CD14-positive monocyte (primary cell): Measurements from ENCODE around the gene GSX2. TPM values are rescaled to one million over a fixed set of nuclear protein-coding genes. Genes with fewer than 3 reads are reported as not detected.

ENCODE experiments used
- DNase-seq, 3 donors: peaks; one replicate each; pipeline ENCODE4 v3.0.0-alpha.2; 2011 to 2022
- H2AFZ ChIP-seq: 2 replicates; pipeline ENCODE4 v1.6.0; 2012; ENCODE audit warnings: mild to moderate bottlenecking, low read depth, low read length, inconsistent platforms; ENCODE audit not compliant: insufficient read depth, poor library complexity, severe bottlenecking
- H3K27ac ChIP-seq, 2 donors: 1 replicate in 1 of 2; 2 replicates in 1 of 2; pipeline ENCODE4 v1.5.1; 2012 to 2013; ENCODE audit warnings: low read length in 2 of 2, control low read depth in 1 of 2, inconsistent platforms in 1 of 2, low read depth in 1 of 2, mild to moderate bottlenecking in 1 of 2
- H3K27me3 ChIP-seq, 2 donors: one replicate each; pipeline versions ENCODE4 v1.6.0 to v1.6.1; 2011 to 2013; ENCODE audit warnings: low read length in 2 of 2; ENCODE audit not compliant: control insufficient read depth in 2 of 2, insufficient read depth in 2 of 2
- H3K36me3 ChIP-seq, 2 donors: replicated peaks in 1 of 2; 1 replicate in 1 of 2; 2 replicates in 1 of 2; pipeline versions ENCODE4 v1.5.1 to v1.6.1; 2012 to 2013; ENCODE audit warnings: low read length in 2 of 2, control low read depth in 1 of 2, inconsistent platforms in 1 of 2, mild to moderate bottlenecking in 1 of 2; ENCODE audit not compliant: insufficient read depth in 2 of 2, control insufficient read depth in 1 of 2
- H3K4me1 ChIP-seq, 2 donors: 1 replicate in 1 of 2; 2 replicates in 1 of 2; pipeline versions ENCODE4 v1.5.1 to v1.6.1; 2012 to 2013; ENCODE audit warnings: low read length in 2 of 2, control low read depth in 1 of 2, inconsistent platforms in 1 of 2, mild to moderate bottlenecking in 1 of 2, moderate library complexity in 1 of 2; ENCODE audit not compliant: insufficient read depth in 2 of 2, control insufficient read depth in 1 of 2
- H3K4me2 ChIP-seq: replicated peaks from 2 replicates; pipeline ENCODE3; 2012; ENCODE audit warnings: low read length, moderate library complexity, mild to moderate bottlenecking; ENCODE audit not compliant: poor library complexity, severe bottlenecking; ENCODE audit errors: extremely low read depth
- H3K4me3 ChIP-seq, 3 experiments: fragments of 200-600 bp in 1 of 3; sonication (generic) in 1 of 3; replicated peaks in 1 of 3; 1 replicate in 2 of 3; 2 replicates in 1 of 3; pipeline ENCODE4 v1.5.1; 2011 to 2013; ENCODE audit warnings: low read length in 3 of 3, mild to moderate bottlenecking in 3 of 3, control low read depth in 2 of 3, low read depth in 2 of 3, inconsistent platforms in 1 of 3, moderate library complexity in 1 of 3
- H3K79me2 ChIP-seq: 2 replicates; pipeline ENCODE4 v1.6.0; 2012; ENCODE audit warnings: mild to moderate bottlenecking, control low read depth, inconsistent platforms, low read length, moderate library complexity; ENCODE audit not compliant: insufficient read depth
- H3K9ac ChIP-seq: 2 replicates; pipeline ENCODE4 v1.6.0; 2017; ENCODE audit warnings: low read length, mild to moderate bottlenecking; ENCODE audit not compliant: insufficient read depth, poor library complexity, severe bottlenecking
- H3K9me3 ChIP-seq, 2 donors: replicated peaks in 1 of 2; 1 replicate in 1 of 2; 2 replicates in 1 of 2; pipeline versions ENCODE4 v1.5.1 to v1.6.1; 2012 to 2013; ENCODE audit warnings: low read length in 2 of 2, control low read depth in 1 of 2; ENCODE audit not compliant: control insufficient read depth in 1 of 2, insufficient read depth in 1 of 2
- H4K20me1 ChIP-seq: 2 replicates; pipeline ENCODE4 v1.6.0; 2012; ENCODE audit warnings: mild to moderate bottlenecking, low read length, control low read depth, moderate library complexity; ENCODE audit not compliant: insufficient read depth
- H3K27ac Mint-ChIP-seq, 7 donors: one replicate each; pipeline ENCODE4 v1.8.0; 2020; ENCODE audit warnings: mild to moderate bottlenecking in 7 of 7, mixed read lengths in 7 of 7, moderate library complexity in 6 of 7, inconsistent platforms in 2 of 7
- H3K27me3 Mint-ChIP-seq, 3 donors: one replicate each; pipeline ENCODE4 v1.8.0; 2021 to 2022; ENCODE audit warnings: low read depth in 3 of 3, mild to moderate bottlenecking in 3 of 3, mixed read lengths in 3 of 3, moderate library complexity in 3 of 3, inconsistent platforms in 1 of 3
- H3K36me3 Mint-ChIP-seq, 2 donors: one replicate each; pipeline ENCODE4 v1.8.0; 2020; ENCODE audit warnings: mixed read lengths in 2 of 2, inconsistent platforms in 1 of 2, mild to moderate bottlenecking in 1 of 2
- H3K4me1 Mint-ChIP-seq: one replicate; pipeline ENCODE4 v1.8.0; 2020; ENCODE audit warnings: mild to moderate bottlenecking, mixed read lengths
- H3K4me3 Mint-ChIP-seq, 2 donors: one replicate each; pipeline ENCODE4 v1.8.0; 2020; ENCODE audit warnings: mild to moderate bottlenecking in 2 of 2, mixed read lengths in 2 of 2, moderate library complexity in 1 of 2
- H3K9me3 Mint-ChIP-seq, 7 donors: one replicate each; pipeline ENCODE4 v1.8.0; 2020 to 2022; ENCODE audit warnings: mixed read lengths in 7 of 7, mild to moderate bottlenecking in 6 of 7, moderate library complexity in 6 of 7, inconsistent platforms in 2 of 7
- CTCF ChIP-seq: fragments of 200-600 bp; IDR thresholded peaks from one replicate; pipeline ENCODE4 v1.8.0; 2022; ENCODE audit warnings: antibody characterized with exemption, mild to moderate bottlenecking
- WGBS: methylation state at CpG from one replicate; pipeline ENCODE4 v1.1.5; 2013; ENCODE audit warnings: missing lambda C conversion rate; ENCODE audit not compliant: insufficient coverage; 5-methylcytosine and 5-hydroxymethylcytosine counted together
- intact Hi-C, 2 donors: fragments of 100-400 bp; cut with micrococcal nuclease; formaldehyde crosslinking; loops; one replicate each; pipeline versions ENCODE4 v1.15.0 to v1.15.1; 2023
- polyA plus RNA-seq, 3 donors: library from polyadenylated mRNA; depleted of rRNA in 1 of 3; unstranded in 2 of 3; stranded (reverse) in 1 of 3; fragments of 300-500 nt in 2 of 3; fragments of >200 nt in 1 of 3; fragmentation: Illumina TruSeq in 2 of 3; gene quantifications; 1 replicate in 2 of 3; 2 replicates in 1 of 3; pipeline ENCODE4 v1.2.3, GENCODE V29; 2012 to 2021

GSX2 gene
- polyA plus RNA-seq, 3 donors: not detected

GRCh38 chr4:54054501-54054900 lies 45.5 kb upstream of the GSX2 start:
- Histone ChIP-seq H3K4me2 (no peak overlapping the region), H3K79me2 (peaks cover 100% of the 10 kb centered on the region), H3K4me1 (peaks cover 4 to 16% of the 10 kb centered on the region in 2 donors), H2AFZ (no peak overlapping the region), H3K4me3 (no peak overlapping the region), H3K36me3 (peaks cover under 1 to 2% of the 10 kb centered on the region in 2 donors), H3K27me3 (no peaks in the 10 kb centered on the region), H3K9me3 (no peaks in the 10 kb centered on the region), H4K20me1 (peaks cover 100% of the 10 kb centered on the region), H3K9ac (no peak overlapping the region), H3K27ac (no peak overlapping the region)
- Mint-ChIP-seq H3K27ac (peak overlapping the region in 2 of 7 donors; percentile 5 to 59), H3K4me3 (no peak overlapping the region), H3K4me1 (peaks cover 55% of the 10 kb centered on the region), H3K9me3 (no peaks in the 10 kb centered on the region), H3K27me3 (no peaks in the 10 kb centered on the region), H3K36me3 (peaks cover 5 to 7% of the 10 kb centered on the region in 2 donors)
- DNase-seq: no peak
- intact Hi-C loops: no loop called here
- TF ChIP-seq CTCF: no peak
- 100% methylated on average over 1 of the region's 2 CpGs for WGBS

- Mint-ChIP-seq H3K27me3 (no peaks in the 10 kb centered on the region), H3K4me3 (no peak overlapping the region), H3K27ac (no peak overlapping the region), H3K4me1 (peaks cover 62% of the 10 kb centered on the region), H3K36me3 (peaks cover 11 to 13% of the 10 kb centered on the region in 2 donors), H3K9me3 (no peaks in the 10 kb centered on the region)
- no CpG with 5 or more reads among the region's 1 CpG for WGBS
- H3K9ac ChIP-seq: no peak overlapping the region
- H3K4me1 ChIP-seq: peaks cover 4 to 16% of the 10 kb centered on the region in 2 donors
- peaks cover 0 to 2% of the 10 kb centered on the region in 2 donors for H3K36me3 ChIP-seq
- intact Hi-C loops: no loop called here
- H3K27me3 ChIP-seq: no peaks in the 10 kb centered on the region
- no peak overlapping the region for H3K4me3 ChIP-seq
- H3K4me2 ChIP-seq: no peak overlapping the region
- no peaks in the 10 kb centered on the region for H3K9me3 ChIP-seq
- peaks cover 100% of the 10 kb centered on the region for H3K79me2 ChIP-seq
- DNase-seq: no peak
- H2AFZ ChIP-seq: no peak overlapping the region
- no peak for TF ChIP-seq CTCF
- peaks cover 100% of the 10 kb centered on the region for H4K20me1 ChIP-seq
- H3K27ac ChIP-seq: no peak overlapping the region
These were observed 44.5 kb upstream of the GSX2 start for GRCh38 chr4:54055494-54055893.
